Measurements from ENCODE around the gene MRPL39. TPM values are rescaled to one million over a fixed set of nuclear protein-coding genes. Genes with fewer than 3 reads are reported as not detected.

The MRPL39 gene
- total and polyA plus RNA-seq, 2 experiments from 2014 or later: 50.5 to 132 TPM

DNA sequence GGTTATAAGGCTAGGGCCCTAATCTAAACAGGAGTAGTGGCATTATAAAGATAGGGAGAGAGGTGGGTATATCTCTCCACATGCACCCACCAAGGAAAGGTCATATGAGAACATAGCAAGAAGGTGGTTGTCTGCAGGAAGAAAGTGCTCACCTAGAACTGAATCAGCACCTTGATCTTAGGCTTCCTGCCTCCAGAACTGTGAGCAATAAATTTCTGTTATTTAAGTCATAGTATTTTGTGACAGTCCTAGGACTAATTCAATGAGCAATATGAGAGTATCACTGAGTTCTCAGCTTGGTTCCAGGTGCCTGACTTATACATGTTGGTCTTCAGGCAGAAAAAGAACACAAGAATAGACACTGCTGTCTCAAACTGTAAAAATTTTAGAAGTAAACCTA is 51.8 kb downstream of the MRPL39 start:
- Histone ChIP-seq H3K4me2 (no peak overlapping the region), H3K4me3 (no peak overlapping the region), H3F3A (replicated peaks; ENCODE audit: low read depth) (no peaks in the 10 kb centered on the region), H4K20me1 (replicated peaks; ENCODE audit: insufficient read depth) (no peaks in the 10 kb centered on the region), H3K9me2 (ENCODE audit: insufficient read depth) (peaks cover 5% of the 10 kb centered on the region), H3K79me2 (replicated peaks; ENCODE audit: insufficient read depth) (no peaks in the 10 kb centered on the region), H3K27me3 (ENCODE audit: insufficient read depth) (peaks cover 4% of the 10 kb centered on the region), H3K27ac (ENCODE audit: low read depth) (no peak overlapping the region), H3K36me3 (ENCODE audit: insufficient read depth) (no peaks in the 10 kb centered on the region), H3K4me1 (ENCODE audit: insufficient read depth) (no peaks in the 10 kb centered on the region), H2AFZ (no peak overlapping the region)
- Mint-ChIP-seq H3K9me3 (no peaks in the 10 kb centered on the region; the same call in 2 of the 3 replicates), H3K4me1 (no peaks in the 10 kb centered on the region), H3K36me3 (ENCODE audit: low read depth) (no peaks in the 10 kb centered on the region), H3K27ac (no peak overlapping the region), H3K27me3 (ENCODE audit: insufficient read depth, low read depth, poor library complexity) (no peaks in the 10 kb centered on the region), H3K4me3 (no peak overlapping the region)
- ATAC-seq: no peak
- TF ChIP-seq JUNB (IDR thresholded peaks at IDR 0.05; ENCODE audit: unreplicated experiment): no peak
- TF ChIP-seq EZH2 (IDR thresholded peaks at IDR 0.05; ENCODE audit: low read depth, unreplicated experiment): no peak
- TF ChIP-seq STAT1 (IDR thresholded peaks at IDR 0.05; ENCODE audit: unreplicated experiment): no peak
- no peak for TF ChIP-seq ZNF331 (CRISPR knock-in tag; IDR thresholded peaks at IDR 0.05; ENCODE audit: low read depth)
- TF ChIP-seq, protein P1, sequence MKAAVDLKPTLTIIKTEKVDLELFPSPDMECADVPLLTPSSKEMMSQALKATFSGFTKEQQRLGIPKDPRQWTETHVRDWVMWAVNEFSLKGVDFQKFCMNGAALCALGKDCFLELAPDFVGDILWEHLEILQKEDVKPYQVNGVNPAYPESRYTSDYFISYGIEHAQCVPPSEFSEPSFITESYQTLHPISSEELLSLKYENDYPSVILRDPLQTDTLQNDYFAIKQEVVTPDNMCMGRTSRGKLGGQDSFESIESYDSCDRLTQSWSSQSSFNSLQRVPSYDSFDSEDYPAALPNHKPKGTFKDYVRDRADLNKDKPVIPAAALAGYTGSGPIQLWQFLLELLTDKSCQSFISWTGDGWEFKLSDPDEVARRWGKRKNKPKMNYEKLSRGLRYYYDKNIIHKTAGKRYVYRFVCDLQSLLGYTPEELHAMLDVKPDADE (IDR thresholded peaks at IDR 0.05): no peak
- no peak for TF ChIP-seq NANOG (IDR thresholded peaks at IDR 0.05; ENCODE audit: borderline replicate concordance)
- no peak for TF ChIP-seq EZH2phosphoT487 (IDR thresholded peaks at IDR 0.05; ENCODE audit: unreplicated experiment)
- TF ChIP-seq POLR2AphosphoS5 (IDR thresholded peaks at IDR 0.05; ENCODE audit: low read depth): no peak
- TF ChIP-seq CREB1 (CRISPR knock-in tag; IDR thresholded peaks at IDR 0.05; ENCODE audit: low read depth): no peak
- TF ChIP-seq ZNF114 (CRISPR knock-in tag; IDR thresholded peaks at IDR 0.05): no peak
- TF ChIP-seq, protein P2, sequence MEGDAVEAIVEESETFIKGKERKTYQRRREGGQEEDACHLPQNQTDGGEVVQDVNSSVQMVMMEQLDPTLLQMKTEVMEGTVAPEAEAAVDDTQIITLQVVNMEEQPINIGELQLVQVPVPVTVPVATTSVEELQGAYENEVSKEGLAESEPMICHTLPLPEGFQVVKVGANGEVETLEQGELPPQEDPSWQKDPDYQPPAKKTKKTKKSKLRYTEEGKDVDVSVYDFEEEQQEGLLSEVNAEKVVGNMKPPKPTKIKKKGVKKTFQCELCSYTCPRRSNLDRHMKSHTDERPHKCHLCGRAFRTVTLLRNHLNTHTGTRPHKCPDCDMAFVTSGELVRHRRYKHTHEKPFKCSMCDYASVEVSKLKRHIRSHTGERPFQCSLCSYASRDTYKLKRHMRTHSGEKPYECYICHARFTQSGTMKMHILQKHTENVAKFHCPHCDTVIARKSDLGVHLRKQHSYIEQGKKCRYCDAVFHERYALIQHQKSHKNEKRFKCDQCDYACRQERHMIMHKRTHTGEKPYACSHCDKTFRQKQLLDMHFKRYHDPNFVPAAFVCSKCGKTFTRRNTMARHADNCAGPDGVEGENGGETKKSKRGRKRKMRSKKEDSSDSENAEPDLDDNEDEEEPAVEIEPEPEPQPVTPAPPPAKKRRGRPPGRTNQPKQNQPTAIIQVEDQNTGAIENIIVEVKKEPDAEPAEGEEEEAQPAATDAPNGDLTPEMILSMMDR (conservative IDR thresholded peaks at IDR 0.05; ENCODE audit: low read depth in 2 of 2): no peak
- TF ChIP-seq, protein P3, sequence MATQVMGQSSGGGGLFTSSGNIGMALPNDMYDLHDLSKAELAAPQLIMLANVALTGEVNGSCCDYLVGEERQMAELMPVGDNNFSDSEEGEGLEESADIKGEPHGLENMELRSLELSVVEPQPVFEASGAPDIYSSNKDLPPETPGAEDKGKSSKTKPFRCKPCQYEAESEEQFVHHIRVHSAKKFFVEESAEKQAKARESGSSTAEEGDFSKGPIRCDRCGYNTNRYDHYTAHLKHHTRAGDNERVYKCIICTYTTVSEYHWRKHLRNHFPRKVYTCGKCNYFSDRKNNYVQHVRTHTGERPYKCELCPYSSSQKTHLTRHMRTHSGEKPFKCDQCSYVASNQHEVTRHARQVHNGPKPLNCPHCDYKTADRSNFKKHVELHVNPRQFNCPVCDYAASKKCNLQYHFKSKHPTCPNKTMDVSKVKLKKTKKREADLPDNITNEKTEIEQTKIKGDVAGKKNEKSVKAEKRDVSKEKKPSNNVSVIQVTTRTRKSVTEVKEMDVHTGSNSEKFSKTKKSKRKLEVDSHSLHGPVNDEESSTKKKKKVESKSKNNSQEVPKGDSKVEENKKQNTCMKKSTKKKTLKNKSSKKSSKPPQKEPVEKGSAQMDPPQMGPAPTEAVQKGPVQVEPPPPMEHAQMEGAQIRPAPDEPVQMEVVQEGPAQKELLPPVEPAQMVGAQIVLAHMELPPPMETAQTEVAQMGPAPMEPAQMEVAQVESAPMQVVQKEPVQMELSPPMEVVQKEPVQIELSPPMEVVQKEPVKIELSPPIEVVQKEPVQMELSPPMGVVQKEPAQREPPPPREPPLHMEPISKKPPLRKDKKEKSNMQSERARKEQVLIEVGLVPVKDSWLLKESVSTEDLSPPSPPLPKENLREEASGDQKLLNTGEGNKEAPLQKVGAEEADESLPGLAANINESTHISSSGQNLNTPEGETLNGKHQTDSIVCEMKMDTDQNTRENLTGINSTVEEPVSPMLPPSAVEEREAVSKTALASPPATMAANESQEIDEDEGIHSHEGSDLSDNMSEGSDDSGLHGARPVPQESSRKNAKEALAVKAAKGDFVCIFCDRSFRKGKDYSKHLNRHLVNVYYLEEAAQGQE (IDR thresholded peaks at IDR 0.05; ENCODE audit: unreplicated experiment): no peak
- TF ChIP-seq, protein P4, sequence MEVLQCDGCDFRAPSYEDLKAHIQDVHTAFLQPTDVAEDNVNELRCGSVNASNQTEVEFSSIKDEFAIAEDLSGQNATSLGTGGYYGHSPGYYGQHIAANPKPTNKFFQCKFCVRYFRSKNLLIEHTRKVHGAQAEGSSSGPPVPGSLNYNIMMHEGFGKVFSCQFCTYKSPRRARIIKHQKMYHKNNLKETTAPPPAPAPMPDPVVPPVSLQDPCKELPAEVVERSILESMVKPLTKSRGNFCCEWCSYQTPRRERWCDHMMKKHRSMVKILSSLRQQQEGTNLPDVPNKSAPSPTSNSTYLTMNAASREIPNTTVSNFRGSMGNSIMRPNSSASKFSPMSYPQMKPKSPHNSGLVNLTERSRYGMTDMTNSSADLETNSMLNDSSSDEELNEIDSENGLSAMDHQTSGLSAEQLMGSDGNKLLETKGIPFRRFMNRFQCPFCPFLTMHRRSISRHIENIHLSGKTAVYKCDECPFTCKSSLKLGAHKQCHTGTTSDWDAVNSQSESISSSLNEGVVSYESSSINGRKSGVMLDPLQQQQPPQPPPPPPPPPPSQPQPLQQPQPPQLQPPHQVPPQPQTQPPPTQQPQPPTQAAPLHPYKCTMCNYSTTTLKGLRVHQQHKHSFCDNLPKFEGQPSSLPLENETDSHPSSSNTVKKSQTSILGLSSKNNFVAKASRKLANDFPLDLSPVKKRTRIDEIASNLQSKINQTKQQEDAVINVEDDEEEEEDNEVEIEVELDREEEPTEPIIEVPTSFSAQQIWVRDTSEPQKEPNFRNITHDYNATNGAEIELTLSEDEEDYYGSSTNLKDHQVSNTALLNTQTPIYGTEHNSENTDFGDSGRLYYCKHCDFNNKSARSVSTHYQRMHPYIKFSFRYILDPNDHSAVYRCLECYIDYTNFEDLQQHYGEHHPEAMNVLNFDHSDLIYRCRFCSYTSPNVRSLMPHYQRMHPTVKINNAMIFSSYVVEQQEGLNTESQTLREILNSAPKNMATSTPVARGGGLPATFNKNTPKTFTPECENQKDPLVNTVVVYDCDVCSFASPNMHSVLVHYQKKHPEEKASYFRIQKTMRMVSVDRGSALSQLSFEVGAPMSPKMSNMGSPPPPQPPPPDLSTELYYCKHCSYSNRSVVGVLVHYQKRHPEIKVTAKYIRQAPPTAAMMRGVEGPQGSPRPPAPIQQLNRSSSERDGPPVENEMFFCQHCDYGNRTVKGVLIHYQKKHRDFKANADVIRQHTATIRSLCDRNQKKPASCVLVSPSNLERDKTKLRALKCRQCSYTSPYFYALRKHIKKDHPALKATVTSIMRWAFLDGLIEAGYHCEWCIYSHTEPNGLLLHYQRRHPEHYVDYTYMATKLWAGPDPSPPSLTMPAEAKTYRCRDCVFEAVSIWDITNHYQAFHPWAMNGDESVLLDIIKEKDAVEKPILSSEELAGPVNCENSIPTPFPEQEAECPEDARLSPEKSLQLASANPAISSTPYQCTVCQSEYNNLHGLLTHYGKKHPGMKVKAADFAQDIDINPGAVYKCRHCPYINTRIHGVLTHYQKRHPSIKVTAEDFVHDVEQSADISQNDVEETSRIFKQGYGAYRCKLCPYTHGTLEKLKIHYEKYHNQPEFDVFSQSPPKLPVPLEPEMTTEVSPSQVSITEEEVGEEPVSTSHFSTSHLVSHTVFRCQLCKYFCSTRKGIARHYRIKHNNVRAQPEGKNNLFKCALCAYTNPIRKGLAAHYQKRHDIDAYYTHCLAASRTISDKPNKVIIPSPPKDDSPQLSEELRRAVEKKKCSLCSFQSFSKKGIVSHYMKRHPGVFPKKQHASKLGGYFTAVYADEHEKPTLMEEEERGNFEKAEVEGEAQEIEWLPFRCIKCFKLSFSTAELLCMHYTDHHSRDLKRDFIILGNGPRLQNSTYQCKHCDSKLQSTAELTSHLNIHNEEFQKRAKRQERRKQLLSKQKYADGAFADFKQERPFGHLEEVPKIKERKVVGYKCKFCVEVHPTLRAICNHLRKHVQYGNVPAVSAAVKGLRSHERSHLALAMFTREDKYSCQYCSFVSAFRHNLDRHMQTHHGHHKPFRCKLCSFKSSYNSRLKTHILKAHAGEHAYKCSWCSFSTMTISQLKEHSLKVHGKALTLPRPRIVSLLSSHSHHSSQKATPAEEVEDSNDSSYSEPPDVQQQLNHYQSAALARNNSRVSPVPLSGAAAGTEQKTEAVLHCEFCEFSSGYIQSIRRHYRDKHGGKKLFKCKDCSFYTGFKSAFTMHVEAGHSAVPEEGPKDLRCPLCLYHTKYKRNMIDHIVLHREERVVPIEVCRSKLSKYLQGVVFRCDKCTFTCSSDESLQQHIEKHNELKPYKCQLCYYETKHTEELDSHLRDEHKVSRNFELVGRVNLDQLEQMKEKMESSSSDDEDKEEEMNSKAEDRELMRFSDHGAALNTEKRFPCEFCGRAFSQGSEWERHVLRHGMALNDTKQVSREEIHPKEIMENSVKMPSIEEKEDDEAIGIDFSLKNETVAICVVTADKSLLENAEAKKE (CRISPR knock-in tag; IDR thresholded peaks at IDR 0.05): no peak
- DNase-seq (ENCODE audit: low spot score): no peak

Data from GM23338 (cell line).